ENCODE results near the gene SPECC1L. TPM values are rescaled to one million over a fixed set of nuclear protein-coding genes. Genes with fewer than 3 reads are reported as not detected.
"Not testable (repeated sequence)": the region's sequence is repeated elsewhere in the genome, so short reads cannot be mapped to it uniquely, and the experiment has no call there.

SPECC1L gene
- total and polyA plus RNA-seq, 9 donors = 20.4 to 30.4 (median 26.0) TPM

- Histone ChIP-seq H3K27ac (ENCODE audit: low read length) (peak within 1 kb of the TSS; percentile 84), H3K4me1 (ENCODE audit: control insufficient read depth, insufficient read depth, low read length) (peaks cover 52% of the 10 kb centered on the region), H3K4me3 (ENCODE audit: low read length) (peak within 1 kb of the TSS; percentile 26)
- H3K9me3 ChIP-seq (replicated peaks; ENCODE audit: control insufficient read depth, low read depth, low read length); H3K36me3 ChIP-seq (ENCODE audit: control insufficient read depth, insufficient read depth, low read length); H3K27me3 ChIP-seq (ENCODE audit: control insufficient read depth, insufficient read depth, low read length): not testable (repeated sequence)
- WGBS (ENCODE audit: insufficient coverage) = no CpG with 5 or more reads among the region's 12 CpGs
- DNase-seq = peak; percentile 57
Measured at GRCh38 chr22:24245030-24245431, 25.6 kb upstream of the SPECC1L start, which contains the start of gene GGT5. GGT5 (minus strand) TSS chr22:24245082; CDS start chr22:24244725, 357 bp downstream.

- H3K9me3 ChIP-seq (replicated peaks; ENCODE audit: control insufficient read depth, low read depth, low read length); H3K4me3 ChIP-seq (ENCODE audit: low read length); H3K36me3 ChIP-seq (ENCODE audit: control insufficient read depth, insufficient read depth, low read length); H3K27me3 ChIP-seq (ENCODE audit: control insufficient read depth, insufficient read depth, low read length): not testable (repeated sequence)
- DNase-seq = peak; percentile 86
- WGBS (ENCODE audit: insufficient coverage) = 27% methylated on average over 3 of the region's 18 CpGs
- Histone ChIP-seq H3K27ac (ENCODE audit: low read length) (peak overlapping the region; percentile 74), H3K4me1 (ENCODE audit: control insufficient read depth, insufficient read depth, low read length) (peaks cover 52% of the 10 kb centered on the region)
Measured at GRCh38 chr22:24245584-24246561, 24.8 kb upstream of the SPECC1L start.

GRCh38 chr22:24247011-24247507 is 23.6 kb upstream of the SPECC1L start:
- Histone ChIP-seq H3K36me3 (ENCODE audit: control insufficient read depth, insufficient read depth, low read length) (no peaks in the 10 kb centered on the region), H3K4me3 (ENCODE audit: low read length) (no peak overlapping the region), H3K27me3 (ENCODE audit: control insufficient read depth, insufficient read depth, low read length) (no peaks in the 10 kb centered on the region), H3K27ac (ENCODE audit: low read length) (peak overlapping the region; percentile 62), H3K9me3 (replicated peaks; ENCODE audit: control insufficient read depth, low read depth, low read length) (no peaks in the 10 kb centered on the region), H3K4me1 (ENCODE audit: control insufficient read depth, insufficient read depth, low read length) (peaks cover 52% of the 10 kb centered on the region)
- 66% methylated on average over 3 of the region's 6 CpGs for WGBS (ENCODE audit: insufficient coverage)
- DNase-seq = peak; percentile 36

DNA sequence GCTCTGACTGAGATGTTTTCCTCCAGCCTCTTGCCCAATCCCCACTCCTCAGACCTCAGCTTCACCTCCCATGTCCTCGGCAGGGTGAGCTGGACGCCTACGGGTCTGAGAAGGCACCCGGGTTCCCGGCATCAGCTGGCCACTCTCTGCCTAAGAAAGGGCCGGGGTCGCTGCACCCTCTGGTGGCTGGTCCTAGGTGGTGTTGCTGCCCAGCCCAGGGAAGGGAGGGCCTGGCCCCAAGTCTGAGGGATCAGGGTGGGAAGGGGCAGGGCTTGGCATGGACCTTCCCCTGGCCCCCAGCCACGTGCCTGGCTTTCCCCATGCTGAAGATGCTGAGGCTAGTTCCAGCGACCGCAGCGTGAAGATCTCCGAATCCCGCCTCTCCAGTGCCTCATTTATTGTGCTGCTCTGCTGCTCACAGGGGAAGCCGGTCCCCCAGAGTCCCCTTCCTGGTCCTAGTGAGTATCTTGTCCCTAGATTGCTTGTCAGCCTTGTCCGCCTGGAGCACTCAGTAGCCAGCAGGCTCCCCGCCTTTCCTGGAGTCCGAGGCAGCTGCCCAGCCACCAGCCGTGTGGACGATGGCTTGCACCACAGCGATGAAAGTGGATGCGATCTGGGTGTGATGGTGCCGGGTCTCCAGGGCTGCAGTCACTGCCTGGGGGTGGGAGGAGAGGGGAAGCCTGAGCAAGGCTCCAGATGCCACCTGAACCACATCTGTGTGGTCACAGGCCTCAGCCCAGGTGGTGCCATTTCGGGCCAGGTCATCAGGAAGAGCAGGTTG is 22.9 kb upstream of the SPECC1L start:
- Histone ChIP-seq H3K36me3 (ENCODE audit: control insufficient read depth, insufficient read depth, low read length) (no peaks in the 10 kb centered on the region), H3K4me1 (ENCODE audit: control insufficient read depth, insufficient read depth, low read length) (peaks cover 48% of the 10 kb centered on the region), H3K27me3 (ENCODE audit: control insufficient read depth, insufficient read depth, low read length) (no peaks in the 10 kb centered on the region), H3K9me3 (replicated peaks; ENCODE audit: control insufficient read depth, low read depth, low read length) (no peaks in the 10 kb centered on the region), H3K4me3 (ENCODE audit: low read length) (no peak overlapping the region), H3K27ac (ENCODE audit: low read length) (peak overlapping the region; percentile 62)
- peak; percentile 88 for DNase-seq
- WGBS (ENCODE audit: insufficient coverage) = 17% methylated on average over 11 of the region's 23 CpGs

- peaks cover 40% of the 10 kb centered on the region for H3K4me1 ChIP-seq (ENCODE audit: control insufficient read depth, insufficient read depth, low read length)
- H3K27me3 ChIP-seq (ENCODE audit: control insufficient read depth, insufficient read depth, low read length); H3K36me3 ChIP-seq (ENCODE audit: control insufficient read depth, insufficient read depth, low read length); H3K4me3 ChIP-seq (ENCODE audit: low read length); DNase-seq; H3K27ac ChIP-seq (ENCODE audit: low read length); H3K9me3 ChIP-seq (replicated peaks; ENCODE audit: control insufficient read depth, low read depth, low read length): not testable (repeated sequence)
- no CpG with 5 or more reads among the region's 15 CpGs for WGBS (ENCODE audit: insufficient coverage)
Measured at GRCh38 chr22:24248611-24249010, 22.0 kb upstream of the SPECC1L start.

GRCh38 chr22:24249413-24249812 is 21.2 kb upstream of the SPECC1L start:
- H3K4me1 ChIP-seq (ENCODE audit: control insufficient read depth, insufficient read depth, low read length) = peaks cover 33% of the 10 kb centered on the region
- DNase-seq; H3K36me3 ChIP-seq (ENCODE audit: control insufficient read depth, insufficient read depth, low read length); H3K27ac ChIP-seq (ENCODE audit: low read length); H3K9me3 ChIP-seq (replicated peaks; ENCODE audit: control insufficient read depth, low read depth, low read length); H3K27me3 ChIP-seq (ENCODE audit: control insufficient read depth, insufficient read depth, low read length); H3K4me3 ChIP-seq (ENCODE audit: low read length): not testable (repeated sequence)
- WGBS (ENCODE audit: insufficient coverage) = no CpG with 5 or more reads among the region's 8 CpGs

DNA sequence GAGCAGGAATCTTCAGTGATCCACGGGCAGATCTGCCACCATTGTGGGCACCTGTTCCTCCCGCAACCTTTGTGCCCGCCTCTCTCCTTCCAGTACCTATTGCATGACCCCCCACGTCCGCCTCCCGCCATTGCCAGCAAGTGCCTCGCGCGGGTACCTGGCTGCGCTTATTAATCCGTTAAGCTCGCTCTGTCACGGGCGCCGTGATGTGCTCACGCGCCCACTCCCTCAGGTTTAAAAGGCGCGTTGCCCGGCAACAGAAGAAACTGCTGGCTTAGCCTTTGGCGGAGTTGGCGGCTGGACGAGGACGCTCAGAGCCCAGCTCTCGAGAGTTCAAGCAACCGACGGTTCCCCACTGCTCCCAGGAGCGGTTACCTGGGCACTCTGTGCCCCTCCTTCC is 19.3 kb upstream of the SPECC1L start:
- peaks cover 17% of the 10 kb centered on the region for H3K4me1 ChIP-seq (ENCODE audit: control insufficient read depth, insufficient read depth, low read length)
- not testable (repeated sequence) for H3K4me3 ChIP-seq (ENCODE audit: low read length); DNase-seq; H3K36me3 ChIP-seq (ENCODE audit: control insufficient read depth, insufficient read depth, low read length); H3K27ac ChIP-seq (ENCODE audit: low read length); H3K27me3 ChIP-seq (ENCODE audit: control insufficient read depth, insufficient read depth, low read length); H3K9me3 ChIP-seq (replicated peaks; ENCODE audit: control insufficient read depth, low read depth, low read length)
- no CpG with 5 or more reads among the region's 28 CpGs for WGBS (ENCODE audit: insufficient coverage)

GRCh38 chr22:24253126-24253525 is 17.5 kb upstream of the SPECC1L start:
- not testable (repeated sequence) for H3K36me3 ChIP-seq (ENCODE audit: control insufficient read depth, insufficient read depth, low read length); H3K27me3 ChIP-seq (ENCODE audit: control insufficient read depth, insufficient read depth, low read length); H3K4me1 ChIP-seq (ENCODE audit: control insufficient read depth, insufficient read depth, low read length); H3K9me3 ChIP-seq (replicated peaks; ENCODE audit: control insufficient read depth, low read depth, low read length); DNase-seq; H3K4me3 ChIP-seq (ENCODE audit: low read length); H3K27ac ChIP-seq (ENCODE audit: low read length)
- WGBS (ENCODE audit: insufficient coverage) = 93% methylated on average over 5 of the region's 12 CpGs

- no CpG with 5 or more reads among the region's 13 CpGs for WGBS (ENCODE audit: insufficient coverage)
- not testable (repeated sequence) for H3K4me3 ChIP-seq (ENCODE audit: low read length)
Measured at GRCh38 chr22:24256136-24256535, 14.5 kb upstream of the SPECC1L start.

GRCh38 chr22:24256736-24257135 is 13.9 kb upstream of the SPECC1L start:
- 93% methylated on average over 5 of the region's 7 CpGs for WGBS (ENCODE audit: insufficient coverage)
- not testable (repeated sequence) for H3K9me3 ChIP-seq (replicated peaks; ENCODE audit: control insufficient read depth, low read depth, low read length)

More at GRCh38 chr22:24256136-24256535, 14.5 kb upstream of the SPECC1L start:
- not testable (repeated sequence) for H3K9me3 ChIP-seq (replicated peaks; ENCODE audit: control insufficient read depth, low read depth, low read length); H3K27me3 ChIP-seq (ENCODE audit: control insufficient read depth, insufficient read depth, low read length); H3K27ac ChIP-seq (ENCODE audit: low read length); H3K36me3 ChIP-seq (ENCODE audit: control insufficient read depth, insufficient read depth, low read length); DNase-seq; H3K4me1 ChIP-seq (ENCODE audit: control insufficient read depth, insufficient read depth, low read length)

More at GRCh38 chr22:24256736-24257135, 13.9 kb upstream of the SPECC1L start:
- not testable (repeated sequence) for H3K4me1 ChIP-seq (ENCODE audit: control insufficient read depth, insufficient read depth, low read length); H3K27me3 ChIP-seq (ENCODE audit: control insufficient read depth, insufficient read depth, low read length); H3K36me3 ChIP-seq (ENCODE audit: control insufficient read depth, insufficient read depth, low read length); H3K4me3 ChIP-seq (ENCODE audit: low read length); H3K27ac ChIP-seq (ENCODE audit: low read length); DNase-seq

All from muscle of leg (tissue), 11 donors.